GM23338 (cell line): ENCODE results near the gene HEBP1. TPM values are rescaled to one million over a fixed set of nuclear protein-coding genes. Genes with fewer than 3 reads are reported as not detected.

Experiments used
- ATAC-seq: fragments of 200-7000 bp; cut with Tn5 transposase; 3 replicates; pipeline ENCODE4 v1.9.1; 2020
- DNase-seq: peaks from one replicate; pipeline ENCODE4 v3.0.0-alpha.2; 2015; ENCODE audit warnings: low spot score
- H2AFZ ChIP-seq: fragments of 200-600 bp; sonication (generic); 2 replicates; pipeline ENCODE4 v1.8.0; 2016; ENCODE audit warnings: antibody characterized with exemption, mild to moderate bottlenecking, moderate library complexity
- H3F3A ChIP-seq: fragments of 200-600 bp; sonication (generic); replicated peaks from 2 replicates; pipeline ENCODE4 v1.8.0; 2017; ENCODE audit warnings: antibody characterized with exemption, mixed run types, low read depth
- H3K27ac ChIP-seq: fragments of 200-600 bp; sonication (generic); 2 replicates; pipeline ENCODE4 v1.6.1; 2016; ENCODE audit warnings: low read depth
- H3K27me3 ChIP-seq: fragments of 200-600 bp; sonication (generic); 2 replicates; pipeline ENCODE4 v1.8.0; 2016; ENCODE audit warnings: mild to moderate bottlenecking, mixed run types, moderate library complexity; ENCODE audit not compliant: insufficient read depth
- H3K36me3 ChIP-seq: fragments of 200-600 bp; sonication (generic); 2 replicates; pipeline ENCODE4 v1.8.0; 2016; ENCODE audit warnings: mild to moderate bottlenecking; ENCODE audit not compliant: insufficient read depth
- H3K4me1 ChIP-seq: fragments of 200-600 bp; sonication (generic); 2 replicates; pipeline ENCODE4 v1.8.0; 2016; ENCODE audit warnings: mild to moderate bottlenecking, moderate library complexity; ENCODE audit not compliant: insufficient read depth
- H3K4me2 ChIP-seq: fragments of 200-600 bp; sonication (generic); 2 replicates; pipeline ENCODE4 v1.7.1; 2017; ENCODE audit warnings: mixed run types
- H3K4me3 ChIP-seq: fragments of 200-600 bp; sonication (generic); 2 replicates; pipeline ENCODE4 v1.6.1; 2016; ENCODE audit warnings: mixed run types
- H3K79me2 ChIP-seq: fragments of 200-600 bp; sonication (generic); replicated peaks from 2 replicates; pipeline ENCODE4 v1.8.0; 2017; ENCODE audit warnings: mild to moderate bottlenecking; ENCODE audit not compliant: insufficient read depth
- H3K9me2 ChIP-seq: fragments of 200-600 bp; sonication (generic); 2 replicates; pipeline ENCODE4 v1.8.0; 2017; ENCODE audit not compliant: insufficient read depth
- H4K20me1 ChIP-seq: fragments of 200-600 bp; sonication (generic); replicated peaks from 2 replicates; pipeline ENCODE4 v1.8.0; 2017; ENCODE audit warnings: mild to moderate bottlenecking; ENCODE audit not compliant: insufficient read depth
- H3K27ac Mint-ChIP-seq: 2 replicates; pipeline ENCODE4 v1.8.0; 2020; ENCODE audit warnings: inconsistent platforms, mild to moderate bottlenecking, moderate library complexity, mixed read lengths
- H3K27me3 Mint-ChIP-seq: 3 replicates; pipeline ENCODE4 v1.8.0; 2022; ENCODE audit warnings: low read depth, mild to moderate bottlenecking, moderate library complexity, mixed read lengths, inconsistent platforms; ENCODE audit not compliant: insufficient read depth, poor library complexity
- H3K36me3 Mint-ChIP-seq: 3 replicates; pipeline ENCODE4 v1.8.0; 2021; ENCODE audit warnings: low read depth, mild to moderate bottlenecking, inconsistent platforms, moderate library complexity, mixed read lengths
- H3K4me1 Mint-ChIP-seq: 3 replicates; pipeline ENCODE4 v1.8.0; 2020; ENCODE audit warnings: mild to moderate bottlenecking, inconsistent platforms, mixed read lengths
- H3K4me3 Mint-ChIP-seq: 3 replicates; pipeline ENCODE4 v1.8.0; 2021; ENCODE audit warnings: moderate library complexity, mild to moderate bottlenecking, inconsistent platforms, mixed read lengths
- H3K9me3 Mint-ChIP-seq: 3 replicates; pipeline ENCODE4 v1.8.0; 2020; ENCODE audit warnings: moderate library complexity, mild to moderate bottlenecking, inconsistent platforms, mixed read lengths
- CREB1 ChIP-seq: fragments of 250-450 bp; sonication (Bioruptor Pico); IDR thresholded peaks from 2 replicates; pipeline ENCODE4 v1.5.0; 2020; ENCODE audit warnings: low read depth, mild to moderate bottlenecking, moderate library complexity
- EZH2 ChIP-seq: fragments of 200-600 bp; sonication (generic); IDR thresholded peaks from one replicate; pipeline ENCODE4 v1.8.0; 2017; ENCODE audit warnings: antibody characterized with exemption, mild to moderate bottlenecking, low read depth; ENCODE audit not compliant: unreplicated experiment
- EZH2phosphoT487 ChIP-seq: fragments of 200-600 bp; sonication (generic); IDR thresholded peaks from one replicate; pipeline ENCODE4 v1.8.1; 2018; ENCODE audit warnings: antibody characterized with exemption; ENCODE audit not compliant: unreplicated experiment
- JUNB ChIP-seq: IDR thresholded peaks from one replicate; pipeline ENCODE4 v1.6.1; 2016; ENCODE audit warnings: antibody characterized with exemption; ENCODE audit not compliant: unreplicated experiment
- POLR2AphosphoS5 ChIP-seq: IDR thresholded peaks from 2 replicates; pipeline ENCODE4 v1.6.1; 2016; ENCODE audit warnings: antibody characterized with exemption, low read depth
- ZNF114 ChIP-seq: fragments of 250-450 bp; sonication (Bioruptor Pico); IDR thresholded peaks from 2 replicates; pipeline ENCODE4 v1.5.0; 2020; ENCODE audit warnings: mild to moderate bottlenecking, moderate library complexity
- ZNF331 ChIP-seq: fragments of 250-450 bp; sonication (Bioruptor Pico); IDR thresholded peaks from 2 replicates; pipeline ENCODE4 v1.5.0; 2020; ENCODE audit warnings: low read depth, mild to moderate bottlenecking, moderate library complexity
- ZNF462 ChIP-seq: fragments of 250-450 bp; sonication (Bioruptor Pico); IDR thresholded peaks from 2 replicates; pipeline ENCODE4 v1.5.0; 2020; ENCODE audit warnings: mild to moderate bottlenecking, moderate library complexity
- polyA plus RNA-seq: library from polyadenylated mRNA; unstranded; fragments of >200 nt; fragmentation: Nextera tagmentation; extraction: Ambion mirVana; gene quantifications from 2 replicates; pipeline ENCODE4 v1.2.1, GENCODE V29; 2016
- total RNA-seq: library from RNA; depleted of rRNA; stranded (reverse); fragments of >200 nt; shearing (Covaris generic); gene quantifications from 2 replicates; pipeline ENCODE4 v1.2.3, GENCODE V29; 2014

The HEBP1 gene
- total and polyA plus RNA-seq, 2 experiments from 2014 or later = 25.2 to 45.1 TPM

DNA sequence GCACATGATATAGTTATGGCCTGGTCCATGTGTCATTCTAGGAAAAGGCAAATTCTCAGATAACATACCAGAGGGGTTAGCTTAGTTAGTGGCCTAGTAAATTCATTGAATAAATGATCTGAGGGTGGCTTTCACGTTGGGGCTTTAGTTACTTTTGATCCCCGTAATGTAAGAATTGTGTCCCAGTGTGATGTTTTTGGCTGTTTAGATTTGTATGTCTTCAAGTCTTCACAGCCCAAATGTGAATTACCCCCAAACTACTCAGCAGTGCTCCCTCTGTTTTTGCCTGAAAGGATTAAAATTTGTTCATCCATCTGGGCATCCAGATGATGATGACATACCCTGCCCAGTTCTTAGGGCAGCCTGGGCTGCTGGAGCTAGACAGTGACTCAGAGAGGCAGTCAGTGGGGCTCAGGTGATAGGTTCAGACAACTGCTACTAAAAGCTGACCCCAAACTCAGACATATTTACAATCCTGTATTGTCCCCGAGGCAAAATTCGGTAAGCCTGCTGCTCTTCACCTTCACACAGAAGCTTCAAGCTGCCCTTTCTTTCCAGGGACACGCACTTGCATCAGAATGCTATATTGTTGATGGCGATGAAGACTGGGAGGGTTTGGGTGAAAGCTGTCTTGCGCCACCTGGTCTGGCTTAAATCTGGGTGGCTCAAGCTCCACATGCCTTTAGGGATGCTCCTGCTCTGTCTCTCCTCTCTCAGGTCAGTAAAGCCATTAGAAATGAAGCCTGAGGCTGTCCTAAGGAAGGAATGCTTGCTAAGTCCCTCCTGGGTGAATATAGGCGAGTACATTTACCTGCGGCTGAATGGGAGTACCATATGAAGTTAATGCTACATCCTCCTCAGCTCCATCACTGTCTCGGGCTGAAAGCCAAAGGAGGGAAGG lies 58.4 kb downstream of the HEBP1 start (continued):
- no peak for TF ChIP-seq ZNF462
- TF ChIP-seq ZNF331 (CRISPR knock-in tag) = no peak
- no peak for TF ChIP-seq ZNF114 (CRISPR knock-in tag)
- no peak for TF ChIP-seq EZH2

- peaks cover 2% of the 10 kb centered on the region for H3K27me3 Mint-ChIP-seq
- ATAC-seq = no peak
- Histone ChIP-seq H3K4me1 (no peaks in the 10 kb centered on the region), H3K79me2 (no peaks in the 10 kb centered on the region), H4K20me1 (no peaks in the 10 kb centered on the region), H3K9me2 (no peaks in the 10 kb centered on the region), H3K27me3 (no peaks in the 10 kb centered on the region), H3K27ac (no peak overlapping the region), H3K4me3 (no peak overlapping the region), H3F3A (no peaks in the 10 kb centered on the region), H2AFZ (no peak overlapping the region), H3K4me2 (no peak overlapping the region), H3K36me3 (no peaks in the 10 kb centered on the region)
- TF ChIP-seq JUNB = no peak
- TF ChIP-seq ZNF331 (CRISPR knock-in tag) = no peak
- no peak for TF ChIP-seq POLR2AphosphoS5
- TF ChIP-seq CREB1 (CRISPR knock-in tag) = no peak
- TF ChIP-seq ZNF462 = no peak
- no peak for TF ChIP-seq EZH2phosphoT487
- TF ChIP-seq EZH2 = no peak
- H3K9me3 Mint-ChIP-seq = no peaks in the 10 kb centered on the region; the same call in 2 of the 3 replicates
- H3K27ac Mint-ChIP-seq = no peak overlapping the region
- no peak for DNase-seq
- peaks cover 3% of the 10 kb centered on the region; the same call in 1 of the 3 replicates for H3K4me1 Mint-ChIP-seq
- no peaks in the 10 kb centered on the region for H3K36me3 Mint-ChIP-seq
- H3K4me3 Mint-ChIP-seq = no peak overlapping the region
Measured at GRCh38 chr12:12939888-12940287, 60.2 kb downstream of the HEBP1 start.
